ENCODE measurements around the gene PCDHGB3. TPM values are rescaled to one million over a fixed set of nuclear protein-coding genes. Genes with fewer than 3 reads are reported as not detected.

The PCDHGB3 gene
- polyA plus RNA-seq, 1 of the 3 experiments (the other 2 are of a cell fraction) = 0.53 TPM

DNA sequence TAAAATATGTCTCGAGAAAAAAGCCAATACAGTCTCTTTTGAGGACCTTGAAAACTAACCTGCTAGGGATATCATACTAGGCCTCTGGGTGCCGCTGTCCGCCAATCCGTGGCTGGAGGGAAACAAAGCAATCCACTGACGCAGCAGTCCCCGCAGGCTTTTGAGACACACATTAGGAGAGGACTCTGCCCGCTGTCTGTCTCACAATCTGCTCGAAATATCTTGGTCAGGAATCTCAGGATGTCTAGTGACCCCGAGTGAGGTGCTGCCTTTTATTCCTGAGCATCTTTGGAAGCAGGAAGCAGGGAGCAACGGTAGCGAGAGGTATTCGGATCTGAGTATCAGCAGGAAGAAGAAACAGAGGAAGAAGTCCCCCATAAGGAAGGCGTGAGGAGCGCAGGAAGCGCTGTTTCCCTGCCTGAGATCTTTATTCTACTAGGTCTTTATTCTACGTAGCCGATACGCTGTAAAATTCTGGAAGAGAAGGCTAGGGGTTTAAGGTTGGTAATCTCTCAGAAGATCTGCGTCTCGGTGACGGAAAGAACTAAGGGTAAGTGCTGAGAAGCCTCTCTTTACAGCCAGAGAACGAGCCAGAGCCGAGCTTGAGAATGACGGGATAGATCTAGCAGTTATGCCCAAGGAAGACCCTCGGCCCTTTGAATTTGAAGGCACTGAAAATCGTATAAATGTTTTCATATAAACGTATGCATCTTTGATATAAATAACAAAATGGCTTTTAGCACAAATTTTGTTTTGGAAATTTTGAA lies 43.8 kb upstream of the PCDHGB3 start (continued):
- TF ChIP-seq NRF1 (IDR thresholded peaks at IDR 0.05; ENCODE audit: low read depth, low read length) (no peak), EP300 (IDR thresholded peaks at IDR 0.05; ENCODE audit: borderline replicate concordance in 1 of 2, low read depth in 1 of 2, low read length in 1 of 2) (no peak), JUND (IDR thresholded peaks at IDR 0.05) (no peak), RCOR1 (IDR thresholded peaks at IDR 0.05; ENCODE audit: low read length) (no peak)
- TF ChIP-seq, protein P1, sequence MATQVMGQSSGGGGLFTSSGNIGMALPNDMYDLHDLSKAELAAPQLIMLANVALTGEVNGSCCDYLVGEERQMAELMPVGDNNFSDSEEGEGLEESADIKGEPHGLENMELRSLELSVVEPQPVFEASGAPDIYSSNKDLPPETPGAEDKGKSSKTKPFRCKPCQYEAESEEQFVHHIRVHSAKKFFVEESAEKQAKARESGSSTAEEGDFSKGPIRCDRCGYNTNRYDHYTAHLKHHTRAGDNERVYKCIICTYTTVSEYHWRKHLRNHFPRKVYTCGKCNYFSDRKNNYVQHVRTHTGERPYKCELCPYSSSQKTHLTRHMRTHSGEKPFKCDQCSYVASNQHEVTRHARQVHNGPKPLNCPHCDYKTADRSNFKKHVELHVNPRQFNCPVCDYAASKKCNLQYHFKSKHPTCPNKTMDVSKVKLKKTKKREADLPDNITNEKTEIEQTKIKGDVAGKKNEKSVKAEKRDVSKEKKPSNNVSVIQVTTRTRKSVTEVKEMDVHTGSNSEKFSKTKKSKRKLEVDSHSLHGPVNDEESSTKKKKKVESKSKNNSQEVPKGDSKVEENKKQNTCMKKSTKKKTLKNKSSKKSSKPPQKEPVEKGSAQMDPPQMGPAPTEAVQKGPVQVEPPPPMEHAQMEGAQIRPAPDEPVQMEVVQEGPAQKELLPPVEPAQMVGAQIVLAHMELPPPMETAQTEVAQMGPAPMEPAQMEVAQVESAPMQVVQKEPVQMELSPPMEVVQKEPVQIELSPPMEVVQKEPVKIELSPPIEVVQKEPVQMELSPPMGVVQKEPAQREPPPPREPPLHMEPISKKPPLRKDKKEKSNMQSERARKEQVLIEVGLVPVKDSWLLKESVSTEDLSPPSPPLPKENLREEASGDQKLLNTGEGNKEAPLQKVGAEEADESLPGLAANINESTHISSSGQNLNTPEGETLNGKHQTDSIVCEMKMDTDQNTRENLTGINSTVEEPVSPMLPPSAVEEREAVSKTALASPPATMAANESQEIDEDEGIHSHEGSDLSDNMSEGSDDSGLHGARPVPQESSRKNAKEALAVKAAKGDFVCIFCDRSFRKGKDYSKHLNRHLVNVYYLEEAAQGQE (IDR thresholded peaks at IDR 0.05; ENCODE audit: low read depth, low read length) = no peak
- TF ChIP-seq, protein P2, sequence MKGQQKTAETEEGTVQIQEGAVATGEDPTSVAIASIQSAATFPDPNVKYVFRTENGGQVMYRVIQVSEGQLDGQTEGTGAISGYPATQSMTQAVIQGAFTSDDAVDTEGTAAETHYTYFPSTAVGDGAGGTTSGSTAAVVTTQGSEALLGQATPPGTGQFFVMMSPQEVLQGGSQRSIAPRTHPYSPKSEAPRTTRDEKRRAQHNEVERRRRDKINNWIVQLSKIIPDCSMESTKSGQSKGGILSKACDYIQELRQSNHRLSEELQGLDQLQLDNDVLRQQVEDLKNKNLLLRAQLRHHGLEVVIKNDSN (IDR thresholded peaks at IDR 0.05; ENCODE audit: borderline replicate concordance, low read depth) = no peak

DNA sequence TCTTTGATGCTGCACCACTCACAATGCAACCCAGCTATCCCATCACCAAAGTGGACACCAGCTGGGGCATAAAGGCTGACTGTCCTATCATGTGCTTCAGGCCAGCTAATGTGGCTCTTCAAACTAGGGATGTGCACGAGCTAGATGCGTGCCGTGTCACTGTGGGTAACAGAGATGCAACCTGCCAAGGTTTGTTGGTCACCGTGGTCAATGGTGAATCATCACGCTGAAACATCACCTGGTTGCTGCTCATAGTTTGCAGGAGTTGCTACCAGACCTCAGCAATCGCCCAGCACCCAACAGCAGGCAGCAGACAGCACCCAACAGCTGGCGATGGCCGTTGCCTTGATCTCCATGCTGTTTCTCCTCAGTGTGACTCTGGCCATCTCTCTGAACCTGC lies 41.8 kb upstream of the PCDHGB3 start:
- Histone ChIP-seq H4K20me1 (ENCODE audit: insufficient read depth) (no peaks in the 10 kb centered on the region), H3K27me3 (ENCODE audit: insufficient read depth) (no peaks in the 10 kb centered on the region), H3K9me2 (no peaks in the 10 kb centered on the region), H2AFZ (ENCODE audit: low read depth) (no peak overlapping the region), H3K4me3 (ENCODE audit: low read depth in 2 of 2, low read length in 1 of 2) (no peak overlapping the region), H3K4me1 (ENCODE audit: control insufficient read depth in 1 of 2, insufficient read depth in 2 of 2, low read depth in 1 of 2, low read length in 1 of 2) (no peaks in the 10 kb centered on the region; a peak in 1 of 4 replicates), H3K79me2 (ENCODE audit: insufficient read depth) (no peaks in the 10 kb centered on the region), H3K9ac (no peak overlapping the region), H3K36me3 (replicated peaks in 1 of 2; ENCODE audit: control insufficient read depth in 1 of 2, insufficient read depth in 2 of 2, low read length in 1 of 2) (peaks cover 0 to 3% of the 10 kb centered on the region in 2 experiments), H3F3A (replicated peaks; ENCODE audit: insufficient read depth) (no peaks in the 10 kb centered on the region), H3K4me2 (no peak overlapping the region), H3K9me3 (no peaks in the 10 kb centered on the region; the same call in 1 of the 2 replicates), H3K27ac (ENCODE audit: low read depth in 2 of 2, low read length in 1 of 2) (no peak overlapping the region)
- DNase-seq = no peak
- 45% methylated on average over 5 of the region's 8 CpGs for WGBS (ENCODE audit: low lambda C conversion rate)
- POLR2A ChIA-PET = no interaction called here
- CTCF ChIA-PET = interaction anchor here (0.5 to 5.6 kb wide), 8 partner anchors 8 to 287 kb away, joined by 3 to 34 read pairs (median 4); partner anchors contain the start of genes PCDHGA2, PCDHGA3, PCDHGB7 and TAF7
- TF ChIP-seq RXRA (IDR thresholded peaks at IDR 0.05; ENCODE audit: borderline replicate concordance, low read depth) (no peak), CHD2 (IDR thresholded peaks at IDR 0.05; ENCODE audit: low read length, partially characterized antibody) (no peak), TEAD4 (IDR thresholded peaks at IDR 0.05; ENCODE audit: borderline replicate concordance, insufficient read depth) (no peak), MXI1 (IDR thresholded peaks at IDR 0.05; ENCODE audit: low read depth, low read length) (no peak), RCOR1 (IDR thresholded peaks at IDR 0.05; ENCODE audit: low read length) (no peak), YY1 (IDR thresholded peaks at IDR 0.05; ENCODE audit: low read depth) (no peak), MEF2A (IDR thresholded peaks at IDR 0.05; ENCODE audit: borderline replicate concordance, low read depth) (no peak), FOSL2 (IDR thresholded peaks at IDR 0.05; ENCODE audit: borderline replicate concordance, low read depth) (no peak), TCF12 (IDR thresholded peaks at IDR 0.05) (no peak), RAD21 (IDR thresholded peaks at IDR 0.05; ENCODE audit: low read length) (no peak), FOXM1 (IDR thresholded peaks at IDR 0.05; ENCODE audit: low read depth) (no peak)
- TF ChIP-seq, protein P2 (IDR thresholded peaks at IDR 0.05; ENCODE audit: borderline replicate concordance, low read depth) = no peak
- TF ChIP-seq, protein P3, sequence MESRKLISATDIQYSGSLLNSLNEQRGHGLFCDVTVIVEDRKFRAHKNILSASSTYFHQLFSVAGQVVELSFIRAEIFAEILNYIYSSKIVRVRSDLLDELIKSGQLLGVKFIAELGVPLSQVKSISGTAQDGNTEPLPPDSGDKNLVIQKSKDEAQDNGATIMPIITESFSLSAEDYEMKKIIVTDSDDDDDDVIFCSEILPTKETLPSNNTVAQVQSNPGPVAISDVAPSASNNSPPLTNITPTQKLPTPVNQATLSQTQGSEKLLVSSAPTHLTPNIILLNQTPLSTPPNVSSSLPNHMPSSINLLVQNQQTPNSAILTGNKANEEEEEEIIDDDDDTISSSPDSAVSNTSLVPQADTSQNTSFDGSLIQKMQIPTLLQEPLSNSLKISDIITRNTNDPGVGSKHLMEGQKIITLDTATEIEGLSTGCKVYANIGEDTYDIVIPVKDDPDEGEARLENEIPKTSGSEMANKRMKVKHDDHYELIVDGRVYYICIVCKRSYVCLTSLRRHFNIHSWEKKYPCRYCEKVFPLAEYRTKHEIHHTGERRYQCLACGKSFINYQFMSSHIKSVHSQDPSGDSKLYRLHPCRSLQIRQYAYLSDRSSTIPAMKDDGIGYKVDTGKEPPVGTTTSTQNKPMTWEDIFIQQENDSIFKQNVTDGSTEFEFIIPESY (IDR thresholded peaks at IDR 0.05; ENCODE audit: borderline replicate concordance, low read depth) = no peak
- TF ChIP-seq, protein P4, sequence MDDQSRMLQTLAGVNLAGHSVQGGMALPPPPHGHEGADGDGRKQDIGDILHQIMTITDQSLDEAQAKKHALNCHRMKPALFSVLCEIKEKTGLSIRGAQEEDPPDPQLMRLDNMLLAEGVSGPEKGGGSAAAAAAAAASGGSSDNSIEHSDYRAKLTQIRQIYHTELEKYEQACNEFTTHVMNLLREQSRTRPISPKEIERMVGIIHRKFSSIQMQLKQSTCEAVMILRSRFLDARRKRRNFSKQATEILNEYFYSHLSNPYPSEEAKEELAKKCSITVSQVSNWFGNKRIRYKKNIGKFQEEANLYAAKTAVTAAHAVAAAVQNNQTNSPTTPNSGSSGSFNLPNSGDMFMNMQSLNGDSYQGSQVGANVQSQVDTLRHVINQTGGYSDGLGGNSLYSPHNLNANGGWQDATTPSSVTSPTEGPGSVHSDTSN (IDR thresholded peaks at IDR 0.05) = no peak
- TF ChIP-seq, protein P1 (IDR thresholded peaks at IDR 0.05; ENCODE audit: low read depth, low read length) = no peak

Data from SK-N-SH (cell line).